ENCODE results near the gene TRIM17. TPM values are rescaled to one million over a fixed set of nuclear protein-coding genes. Genes with fewer than 3 reads are reported as not detected.

TRIM17 gene
- polyA plus RNA-seq, 1 experiment: 0.16 TPM

DNA sequence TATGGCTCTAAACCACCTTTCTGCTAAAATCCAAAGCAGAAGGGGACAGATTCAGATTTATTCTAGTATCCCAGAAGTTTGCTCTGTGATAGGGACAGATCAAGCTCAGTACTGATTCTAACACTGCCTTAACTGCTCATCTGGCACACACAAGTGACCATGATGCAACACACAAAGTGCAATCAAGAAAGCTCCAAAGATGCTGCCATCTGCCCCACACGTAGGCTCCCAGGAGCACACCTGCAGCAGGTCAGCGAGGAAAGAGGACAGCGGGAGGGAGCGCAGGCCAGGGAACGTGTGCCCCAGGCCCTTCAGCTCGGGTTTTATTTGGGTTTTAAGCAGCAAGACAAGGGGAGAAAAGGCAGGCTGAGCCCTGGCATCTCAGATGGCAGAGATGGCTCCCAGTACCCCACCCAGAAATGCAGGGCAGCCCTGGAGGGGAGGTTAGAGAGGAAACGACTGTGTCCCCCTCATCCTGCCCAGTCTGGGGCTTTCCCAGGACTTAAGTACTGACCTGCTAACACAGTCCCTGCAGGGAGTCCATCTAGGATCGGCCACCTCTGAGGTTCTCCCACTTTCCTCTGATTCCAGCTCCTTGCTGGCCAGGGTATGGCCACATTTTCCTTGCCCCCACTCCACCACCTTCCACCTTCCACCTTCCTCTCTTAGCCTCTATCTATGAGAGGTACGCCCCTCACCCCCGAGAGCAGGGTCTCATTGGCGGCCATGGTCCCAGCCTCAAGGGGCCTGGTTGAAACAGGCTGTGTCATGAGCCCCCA is 11.3 kb downstream of the TRIM17 start:
- TF ChIP-seq, protein P1, sequence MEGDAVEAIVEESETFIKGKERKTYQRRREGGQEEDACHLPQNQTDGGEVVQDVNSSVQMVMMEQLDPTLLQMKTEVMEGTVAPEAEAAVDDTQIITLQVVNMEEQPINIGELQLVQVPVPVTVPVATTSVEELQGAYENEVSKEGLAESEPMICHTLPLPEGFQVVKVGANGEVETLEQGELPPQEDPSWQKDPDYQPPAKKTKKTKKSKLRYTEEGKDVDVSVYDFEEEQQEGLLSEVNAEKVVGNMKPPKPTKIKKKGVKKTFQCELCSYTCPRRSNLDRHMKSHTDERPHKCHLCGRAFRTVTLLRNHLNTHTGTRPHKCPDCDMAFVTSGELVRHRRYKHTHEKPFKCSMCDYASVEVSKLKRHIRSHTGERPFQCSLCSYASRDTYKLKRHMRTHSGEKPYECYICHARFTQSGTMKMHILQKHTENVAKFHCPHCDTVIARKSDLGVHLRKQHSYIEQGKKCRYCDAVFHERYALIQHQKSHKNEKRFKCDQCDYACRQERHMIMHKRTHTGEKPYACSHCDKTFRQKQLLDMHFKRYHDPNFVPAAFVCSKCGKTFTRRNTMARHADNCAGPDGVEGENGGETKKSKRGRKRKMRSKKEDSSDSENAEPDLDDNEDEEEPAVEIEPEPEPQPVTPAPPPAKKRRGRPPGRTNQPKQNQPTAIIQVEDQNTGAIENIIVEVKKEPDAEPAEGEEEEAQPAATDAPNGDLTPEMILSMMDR (IDR thresholded peaks at IDR 0.05; ENCODE audit: low read depth, low read length): no peak
- Histone ChIP-seq H3K27me3 (ENCODE audit: control insufficient read depth, insufficient read depth, low read length) (no peaks in the 10 kb centered on the region), H3K9me3 (ENCODE audit: control insufficient read depth, insufficient read depth, low read length) (no peaks in the 10 kb centered on the region; the same call in 1 of the 2 replicates), H3K4me3 (ENCODE audit: low read depth, low read length) (peak overlapping the region; percentile 91), H3K27ac (ENCODE audit: low read depth, low read length) (no peak overlapping the region)
- POLR2A ChIA-PET: no interaction called here
- CTCF ChIA-PET: interaction anchor here (0.6 to 1.7 kb wide), 3 partner anchors 9 to 168 kb away, joined by 3 to 11 read pairs (median 3); no protein-coding TSS in a partner anchor
- DNase-seq (ENCODE audit: low read depth, low spot score): no peak

DNA sequence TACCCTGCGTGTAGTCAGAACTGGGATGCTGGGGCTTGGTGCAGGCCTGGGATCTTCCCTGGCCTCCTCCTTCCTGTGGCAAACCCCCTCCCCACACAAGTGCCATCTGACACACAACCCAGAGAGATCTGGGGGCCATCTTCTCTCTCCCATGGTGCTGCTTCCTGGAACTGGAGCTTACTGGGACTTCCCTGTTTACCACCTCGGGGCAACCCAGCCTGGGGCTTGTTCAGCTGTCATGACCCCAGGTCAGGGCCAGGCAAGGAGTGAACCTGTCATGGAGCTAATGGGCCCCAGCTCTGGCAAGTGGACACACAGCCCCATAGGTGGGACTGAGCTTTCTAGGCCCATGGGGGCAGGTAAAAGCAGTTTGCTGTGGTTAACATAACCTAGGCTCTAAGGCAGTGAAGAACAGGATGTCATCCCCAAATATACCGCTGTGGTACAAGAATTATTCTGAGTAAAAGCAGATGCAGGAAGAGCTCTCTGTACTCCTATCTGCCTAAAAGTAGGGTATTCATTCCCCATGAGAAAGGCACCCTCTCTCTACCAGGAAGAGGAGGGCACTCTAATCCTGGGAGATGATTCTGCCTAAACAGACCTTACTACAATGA is 12.4 kb downstream of the TRIM17 start:
- Histone ChIP-seq H3K27me3 (ENCODE audit: control insufficient read depth, insufficient read depth, low read length) (no peaks in the 10 kb centered on the region), H3K9me3 (ENCODE audit: control insufficient read depth, insufficient read depth, low read length) (no peaks in the 10 kb centered on the region; the same call in 1 of the 2 replicates), H3K4me3 (ENCODE audit: low read depth, low read length) (peak overlapping the region; percentile 91), H3K27ac (ENCODE audit: low read depth, low read length) (peak overlapping the region; percentile 39)
- ChIA-PET CTCF (interaction anchor here (1.7 to 2.0 kb wide), 2 partner anchors 11 kb away, joined by 5 to 11 read pairs; no protein-coding TSS in a partner anchor), POLR2A (interaction anchor here (0.6 to 0.7 kb wide), 2 partner anchors 54 to 73 kb away, joined by 3 to 7 read pairs; no protein-coding TSS in a partner anchor)
- no peak for DNase-seq (ENCODE audit: low read depth, low spot score)
- TF ChIP-seq, protein P1 (IDR thresholded peaks at IDR 0.05; ENCODE audit: low read depth, low read length): no peak

DNA sequence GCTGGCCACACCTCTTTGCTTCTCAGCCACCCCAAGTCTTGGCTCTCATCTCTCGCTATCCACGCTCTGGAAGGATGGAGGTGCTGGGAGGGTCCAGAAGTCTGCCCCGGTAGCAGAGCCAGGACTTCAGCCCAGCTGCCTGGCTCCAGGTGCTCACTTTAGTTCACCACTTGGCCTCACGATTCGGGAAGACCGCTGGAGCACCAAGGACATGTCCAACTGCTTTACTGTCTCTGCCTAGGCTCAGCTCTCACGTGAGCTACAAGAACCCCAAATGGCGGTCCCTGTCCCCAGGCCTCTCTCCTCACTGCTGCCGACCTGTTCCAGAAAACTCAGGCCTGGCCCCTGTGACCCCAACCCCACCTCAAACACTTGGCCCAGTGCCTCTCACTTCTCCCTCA is 13.4 kb downstream of the TRIM17 start:
- ChIA-PET CTCF (interaction anchor here (2.0 kb wide), 1 partner anchor 10 kb away, joined by 5 read pairs; no protein-coding TSS in a partner anchor), POLR2A (interaction anchor here (0.6 kb wide), 1 partner anchor 72 kb away, joined by 7 read pairs; no protein-coding TSS in a partner anchor)
- H3K27me3 ChIP-seq (ENCODE audit: control insufficient read depth, insufficient read depth, low read length): no peaks in the 10 kb centered on the region
- no peak for DNase-seq (ENCODE audit: low read depth, low spot score)
- TF ChIP-seq, protein P1 (IDR thresholded peaks at IDR 0.05; ENCODE audit: low read depth, low read length): no peak
- H3K4me3 ChIP-seq (ENCODE audit: low read depth, low read length): no peak overlapping the region
- no peaks in the 10 kb centered on the region; the same call in 1 of the 2 replicates for H3K9me3 ChIP-seq (ENCODE audit: control insufficient read depth, insufficient read depth, low read length)
- no peak overlapping the region for H3K27ac ChIP-seq (ENCODE audit: low read depth, low read length)

DNA sequence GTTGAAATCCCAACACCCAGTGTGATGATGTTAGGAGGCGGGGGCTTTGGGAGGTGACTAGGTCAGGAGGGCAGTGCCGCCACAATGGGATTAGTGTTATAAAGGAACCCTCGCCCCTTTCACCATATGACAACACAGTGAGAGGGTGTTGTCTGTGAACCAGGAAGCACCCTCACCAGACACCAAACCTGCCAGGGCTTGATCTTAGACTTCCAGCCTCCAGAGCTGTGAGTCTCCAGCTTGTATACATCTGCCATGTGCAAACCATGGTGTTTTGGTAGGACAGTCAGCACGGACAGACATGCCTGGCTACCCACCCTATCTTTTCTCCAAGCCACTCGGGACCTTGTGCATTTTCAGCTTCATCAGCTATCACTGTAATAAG is 14.0 kb downstream of the TRIM17 start:
- DNase-seq (ENCODE audit: low read depth, low spot score): no peak
- ChIA-PET CTCF (interaction anchor here (2.0 kb wide), 1 partner anchor 10 kb away, joined by 5 read pairs; no protein-coding TSS in a partner anchor), POLR2A (no interaction called here)
- Histone ChIP-seq H3K27me3 (ENCODE audit: control insufficient read depth, insufficient read depth, low read length) (no peaks in the 10 kb centered on the region), H3K27ac (ENCODE audit: low read depth, low read length) (peak overlapping the region; percentile 11), H3K9me3 (ENCODE audit: control insufficient read depth, insufficient read depth, low read length) (no peaks in the 10 kb centered on the region; the same call in 1 of the 2 replicates), H3K4me3 (ENCODE audit: low read depth, low read length) (no peak overlapping the region)
- TF ChIP-seq, protein P1 (IDR thresholded peaks at IDR 0.05; ENCODE audit: low read depth, low read length): no peak
